Endothelial cell of umbilical vein (primary cell): ENCODE measurements around the gene NRF1. TPM values are rescaled to one million over a fixed set of nuclear protein-coding genes. Genes with fewer than 3 reads are reported as not detected.

Experiments
- BruUV-seq: library from RNA; stranded (reverse); fragments of 400-500 nt; replicated peaks from 2 replicates; lab custom pipeline; 2021; lab: Mats Ljungman, UMichigan
- CTCF ChIA-PET: fragments of 300-600, 350-600 bp; sonication (Branson Sonifier 250); formaldehyde crosslinking; loops from one replicate; lab custom pipeline; 2021; ENCODE audit warnings: antibody characterized with exemption, inconsistent platforms; lab: Charles Lee
- POLR2A ChIA-PET: fragments of 300-600, 350-600 bp; sonication (Branson Sonifier 250); formaldehyde crosslinking; loops from one replicate; lab custom pipeline; 2021; ENCODE audit warnings: antibody characterized with exemption, inconsistent platforms; lab: Charles Lee
- DNase-seq: peaks from one replicate; pipeline ENCODE4 v3.0.0-alpha.2; 2011; ENCODE audit warnings: low read depth, low spot score
- FAIRE-seq: peaks from 2 replicates; lab custom pipeline; 2011; peaks lifted over from hg19 to GRCh38; lab: Jason Lieb, UNC
- H2AFZ ChIP-seq: 2 replicates; pipeline ENCODE4 v1.6.0; 2012; ENCODE audit warnings: low read depth, low read length, control low read depth, inconsistent platforms
- H3K27ac ChIP-seq: 2 replicates; pipeline ENCODE4 v1.5.1; 2011; ENCODE audit warnings: low read depth, mild to moderate bottlenecking, control low read depth, low read length, moderate library complexity; ENCODE audit not compliant: insufficient read depth
- H3K27me3 ChIP-seq, 2 experiments: 2 replicates each; pipeline versions ENCODE4 v1.6.0 to v1.6.1; 2011; ENCODE audit warnings: low read length in 2 of 2, mixed read lengths in 1 of 2; ENCODE audit not compliant: control insufficient read depth in 2 of 2, insufficient read depth in 2 of 2
- H3K36me3 ChIP-seq, 2 experiments: 2 replicates in 1 of 2; 3 replicates in 1 of 2; pipeline ENCODE4 v1.5.1; 2011; ENCODE audit warnings: low read length in 2 of 2, mild to moderate bottlenecking in 1 of 2, moderate library complexity in 1 of 2; ENCODE audit not compliant: control insufficient read depth in 2 of 2, insufficient read depth in 2 of 2; ENCODE audit errors: extremely low read depth in 1 of 2
- H3K4me1 ChIP-seq: 3 replicates; pipeline ENCODE4 v1.5.1; 2011; ENCODE audit warnings: mild to moderate bottlenecking, low read length; ENCODE audit not compliant: control insufficient read depth, insufficient read depth; ENCODE audit errors: extremely low read depth
- H3K4me2 ChIP-seq: 2 replicates; pipeline ENCODE4 v1.6.1; 2011; ENCODE audit warnings: low read length, control low read depth, mixed read lengths; ENCODE audit not compliant: insufficient read depth
- H3K4me3 ChIP-seq, 3 experiments: fragments of 200-600 bp in 1 of 3; sonication (generic), shearing (Covaris generic) in 1 of 3; replicated peaks in 1 of 3; 2 replicates each; pipeline ENCODE4 v1.5.1; 2011 to 2016; ENCODE audit warnings: control low read depth in 3 of 3, low read length in 3 of 3, mild to moderate bottlenecking in 2 of 3, inconsistent platforms in 1 of 3, low read depth in 1 of 3, moderate library complexity in 1 of 3; ENCODE audit not compliant: insufficient read depth in 1 of 3
- H3K79me2 ChIP-seq: 2 replicates; pipeline ENCODE4 v1.6.0; 2012; ENCODE audit warnings: low read length, inconsistent platforms; ENCODE audit not compliant: control insufficient read depth, insufficient read depth
- H3K9ac ChIP-seq: replicated peaks from 2 replicates; pipeline ENCODE3; 2011; ENCODE audit warnings: low read length, control low read depth; ENCODE audit not compliant: insufficient read depth; ENCODE audit errors: extremely low read depth
- H3K9me1 ChIP-seq: replicated peaks from 3 replicates; pipeline ENCODE4 v1.6.0; 2011; ENCODE audit warnings: mild to moderate bottlenecking, low read length; ENCODE audit not compliant: control insufficient read depth, insufficient read depth; ENCODE audit errors: extremely low read depth
- H3K9me3 ChIP-seq: replicated peaks from 2 replicates; pipeline ENCODE4 v1.5.1; 2012; ENCODE audit warnings: low read length, inconsistent platforms; ENCODE audit not compliant: control insufficient read depth, insufficient read depth
- H4K20me1 ChIP-seq: replicated peaks from 2 replicates; pipeline ENCODE3; 2011; ENCODE audit warnings: mild to moderate bottlenecking, low read length; ENCODE audit not compliant: control insufficient read depth, insufficient read depth; ENCODE audit errors: extremely low read depth
- CTCF ChIP-seq, 2 donors: IDR thresholded peaks; 1 replicate in 1 of 2; 2 replicates in 1 of 2; pipeline ENCODE4 v1.5.1; 2011; ENCODE audit warnings: low read length in 2 of 2, mild to moderate bottlenecking in 2 of 2, moderate library complexity in 2 of 2, control low read depth in 1 of 2, inconsistent platforms in 1 of 2, low read depth in 1 of 2; ENCODE audit not compliant: insufficient read depth in 1 of 2; ENCODE audit errors: extremely low read depth in 1 of 2
- EZH2 ChIP-seq: IDR thresholded peaks from 2 replicates; pipeline ENCODE4 v1.6.1; 2012; ENCODE audit warnings: borderline replicate concordance, low read depth, mild to moderate bottlenecking, moderate library complexity, low read length, inconsistent platforms; ENCODE audit not compliant: severe bottlenecking
- FOS ChIP-seq: IDR thresholded peaks from 2 replicates; pipeline ENCODE4 v1.6.1; 2011; ENCODE audit warnings: mild to moderate bottlenecking, low read length, moderate library complexity, borderline replicate concordance; ENCODE audit not compliant: insufficient read depth
- MYC ChIP-seq: IDR thresholded peaks from one replicate; pipeline ENCODE4 v1.6.1; 2011; ENCODE audit warnings: mild to moderate bottlenecking, low read depth, low read length
- POLR2AphosphoS5 ChIP-seq: IDR thresholded peaks from 2 replicates; pipeline ENCODE4 v1.6.1; 2012; ENCODE audit warnings: low read depth, mild to moderate bottlenecking, control low read depth, low read length, moderate library complexity; ENCODE audit not compliant: insufficient read depth
- dilution Hi-C: fragments of 300-500 bp; cut with MboI; formaldehyde crosslinking; loops from one replicate; pipeline ENCODE4 v1.15.0; 2019; ENCODE audit warnings: low sequenced_read_pairs; ENCODE audit not compliant: extremely low pct_ligation_motif_present
- intact Hi-C: fragments of 100-400 bp; cut with micrococcal nuclease; formaldehyde crosslinking; loops from one replicate; pipeline ENCODE4 v1.10.0; 2022
- polyA plus RNA-seq, 4 experiments: library from polyadenylated mRNA; depleted of rRNA in 3 of 4; stranded (reverse) in 3 of 4; unstranded in 1 of 4; fragments of >200 nt; gene quantifications; 2 replicates each; pipeline versions ENCODE4 v1.2.1 to v1.2.3, GENCODE V29; 2011 to 2012; ENCODE audit warnings: missing spikeins in 1 of 4
- total RNA-seq: library from RNA; stranded (reverse); gene quantifications from 2 replicates; pipeline ENCODE4 v1.2.3, GENCODE V29; 2021
- TF ChIP-seq, protein P1 (sequence below): IDR thresholded peaks from 2 replicates; pipeline ENCODE4 v1.6.1; 2011; ENCODE audit not compliant: insufficient read depth, insufficient read length

NRF1 gene
- total and polyA plus RNA-seq, 2 donors (not counting 3 experiments of a cell fraction or from before 2014, with no cell fraction given), result 14.6 to 20.3 TPM

GRCh38 chr7:129686063-129686462, 74.5 kb downstream of the NRF1 start:
- POLR2A ChIA-PET, result no interaction called here
- Histone ChIP-seq H3K9me3 (no peaks in the 10 kb centered on the region), H3K4me3 (no peak overlapping the region), H3K4me2 (no peak overlapping the region), H4K20me1 (no peaks in the 10 kb centered on the region), H3K36me3 (peaks cover 0 to 2% of the 10 kb centered on the region in 2 experiments), H3K79me2 (no peaks in the 10 kb centered on the region), H3K27ac (no peak overlapping the region), H3K4me1 (peaks cover 11% of the 10 kb centered on the region), H3K27me3 (no peaks in the 10 kb centered on the region), H2AFZ (no peak overlapping the region), H3K9ac (no peak overlapping the region), H3K9me1 (no peaks in the 10 kb centered on the region)
- intact Hi-C loops, result no loop called here
- dilution Hi-C loops, result no loop called here
- DNase-seq (no peak), FAIRE-seq (no peak)
- CTCF ChIA-PET, result no interaction called here
- TF ChIP-seq MYC (no peak), POLR2AphosphoS5 (no peak), EZH2 (no peak), CTCF (IDR thresholded peaks at IDR 0.05; ENCODE audit: extremely low read depth in 1 of 2, insufficient read depth in 1 of 2, low read depth in 1 of 2, low read length in 2 of 2) (no peak), FOS (no peak)
- TF ChIP-seq, protein P1, sequence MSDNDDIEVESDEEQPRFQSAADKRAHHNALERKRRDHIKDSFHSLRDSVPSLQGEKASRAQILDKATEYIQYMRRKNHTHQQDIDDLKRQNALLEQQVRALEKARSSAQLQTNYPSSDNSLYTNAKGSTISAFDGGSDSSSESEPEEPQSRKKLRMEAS, result no peak
- no TSS peak for BruUV-seq
